AG09309 (cell line): ENCODE results near the gene LRRC74B.

Experiments
- DNase-seq: peaks from one replicate; pipeline ENCODE4 v3.0.0-alpha.2; 2010; ENCODE audit warnings: low read depth
- H3K4me3 ChIP-seq: 2 replicates; pipeline ENCODE4 v1.5.1; 2011; ENCODE audit warnings: mild to moderate bottlenecking, low read depth, low read length, moderate library complexity; ENCODE audit not compliant: control insufficient read depth
- TF ChIP-seq, protein P1 (sequence below): IDR thresholded peaks from 2 replicates; pipeline ENCODE4 v1.5.1; 2011; ENCODE audit warnings: mild to moderate bottlenecking, low read depth, low read length, inconsistent platforms; ENCODE audit not compliant: insufficient read depth, control insufficient read depth; ENCODE audit errors: missing control alignments

The LRRC74B gene

DNA sequence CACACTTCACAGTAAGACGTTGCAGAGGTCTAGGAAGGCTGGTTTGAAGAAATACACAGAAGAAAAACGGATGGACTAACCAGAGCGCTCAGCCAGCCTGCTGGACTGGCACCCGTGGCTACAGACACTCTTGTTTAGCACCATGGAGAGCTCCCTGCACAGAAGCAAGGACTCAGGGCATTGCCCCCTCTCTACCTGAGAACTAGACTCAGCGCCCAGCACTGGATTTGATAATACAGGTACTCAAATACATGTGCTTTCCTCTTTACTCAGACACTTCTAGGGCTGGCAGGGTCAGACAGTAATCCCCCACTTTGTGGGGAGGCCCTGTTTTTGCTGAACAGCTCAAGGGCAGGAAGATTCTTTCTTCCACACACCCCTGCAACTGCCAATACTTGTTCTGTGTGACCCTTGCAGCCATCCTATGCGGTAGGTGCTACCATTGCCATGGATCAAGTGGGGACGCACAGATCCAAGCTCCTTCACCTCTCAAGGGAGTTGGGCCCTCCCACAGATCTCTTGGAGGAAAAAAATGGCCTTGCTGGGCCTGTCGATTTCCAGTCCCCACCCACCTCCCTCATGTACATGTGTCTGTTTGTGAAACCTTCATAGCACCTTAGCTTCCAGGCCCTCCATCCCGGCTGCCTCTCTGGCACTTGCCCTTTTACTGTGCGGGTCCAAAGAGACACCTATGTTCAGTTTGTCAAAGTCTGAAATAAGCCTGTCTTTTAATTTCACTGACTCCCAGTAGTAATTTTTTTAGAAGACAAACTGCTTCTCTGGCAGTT is 35.9 kb upstream of the LRRC74B start:
- DNase-seq: no peak
- TF ChIP-seq, protein P1, sequence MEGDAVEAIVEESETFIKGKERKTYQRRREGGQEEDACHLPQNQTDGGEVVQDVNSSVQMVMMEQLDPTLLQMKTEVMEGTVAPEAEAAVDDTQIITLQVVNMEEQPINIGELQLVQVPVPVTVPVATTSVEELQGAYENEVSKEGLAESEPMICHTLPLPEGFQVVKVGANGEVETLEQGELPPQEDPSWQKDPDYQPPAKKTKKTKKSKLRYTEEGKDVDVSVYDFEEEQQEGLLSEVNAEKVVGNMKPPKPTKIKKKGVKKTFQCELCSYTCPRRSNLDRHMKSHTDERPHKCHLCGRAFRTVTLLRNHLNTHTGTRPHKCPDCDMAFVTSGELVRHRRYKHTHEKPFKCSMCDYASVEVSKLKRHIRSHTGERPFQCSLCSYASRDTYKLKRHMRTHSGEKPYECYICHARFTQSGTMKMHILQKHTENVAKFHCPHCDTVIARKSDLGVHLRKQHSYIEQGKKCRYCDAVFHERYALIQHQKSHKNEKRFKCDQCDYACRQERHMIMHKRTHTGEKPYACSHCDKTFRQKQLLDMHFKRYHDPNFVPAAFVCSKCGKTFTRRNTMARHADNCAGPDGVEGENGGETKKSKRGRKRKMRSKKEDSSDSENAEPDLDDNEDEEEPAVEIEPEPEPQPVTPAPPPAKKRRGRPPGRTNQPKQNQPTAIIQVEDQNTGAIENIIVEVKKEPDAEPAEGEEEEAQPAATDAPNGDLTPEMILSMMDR: no peak

DNA sequence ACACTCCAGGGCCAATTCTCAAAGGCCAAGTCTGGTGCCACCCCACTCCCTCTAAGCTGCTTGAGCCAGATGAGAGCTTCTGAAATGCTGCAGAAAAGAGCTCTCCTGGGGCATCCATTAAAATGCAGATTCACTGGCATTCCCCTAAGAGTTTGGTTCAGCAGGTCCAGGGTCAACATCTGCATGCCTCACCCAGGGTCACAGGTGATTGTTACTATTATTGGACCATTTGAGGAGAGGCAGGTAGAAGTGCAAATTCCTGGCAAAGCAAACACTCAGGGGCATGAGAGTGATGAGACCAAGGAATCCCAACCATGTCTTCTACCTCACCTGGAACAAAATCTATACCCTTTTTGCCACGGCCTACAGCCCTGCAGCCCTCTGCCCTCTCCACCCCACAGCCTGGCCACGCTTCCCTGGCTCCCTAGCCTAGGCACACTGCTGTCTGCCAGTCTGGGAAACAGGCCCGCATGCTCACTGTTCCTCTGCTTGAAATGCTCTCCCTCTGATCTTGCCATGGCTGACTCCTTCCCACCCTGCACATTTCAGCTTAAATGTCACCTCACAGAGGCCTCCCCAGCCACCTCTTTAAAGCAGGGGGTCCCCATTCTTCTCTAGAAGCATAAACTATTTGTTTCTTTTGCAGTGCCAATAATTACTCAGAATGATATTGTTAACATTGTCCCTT is 35.2 kb upstream of the LRRC74B start:
- DNase-seq: no peak
- no peak overlapping the region for H3K4me3 ChIP-seq

More for the DNA sequence above, 35.9 kb upstream of the LRRC74B start:
- no peak overlapping the region for H3K4me3 ChIP-seq

DNA sequence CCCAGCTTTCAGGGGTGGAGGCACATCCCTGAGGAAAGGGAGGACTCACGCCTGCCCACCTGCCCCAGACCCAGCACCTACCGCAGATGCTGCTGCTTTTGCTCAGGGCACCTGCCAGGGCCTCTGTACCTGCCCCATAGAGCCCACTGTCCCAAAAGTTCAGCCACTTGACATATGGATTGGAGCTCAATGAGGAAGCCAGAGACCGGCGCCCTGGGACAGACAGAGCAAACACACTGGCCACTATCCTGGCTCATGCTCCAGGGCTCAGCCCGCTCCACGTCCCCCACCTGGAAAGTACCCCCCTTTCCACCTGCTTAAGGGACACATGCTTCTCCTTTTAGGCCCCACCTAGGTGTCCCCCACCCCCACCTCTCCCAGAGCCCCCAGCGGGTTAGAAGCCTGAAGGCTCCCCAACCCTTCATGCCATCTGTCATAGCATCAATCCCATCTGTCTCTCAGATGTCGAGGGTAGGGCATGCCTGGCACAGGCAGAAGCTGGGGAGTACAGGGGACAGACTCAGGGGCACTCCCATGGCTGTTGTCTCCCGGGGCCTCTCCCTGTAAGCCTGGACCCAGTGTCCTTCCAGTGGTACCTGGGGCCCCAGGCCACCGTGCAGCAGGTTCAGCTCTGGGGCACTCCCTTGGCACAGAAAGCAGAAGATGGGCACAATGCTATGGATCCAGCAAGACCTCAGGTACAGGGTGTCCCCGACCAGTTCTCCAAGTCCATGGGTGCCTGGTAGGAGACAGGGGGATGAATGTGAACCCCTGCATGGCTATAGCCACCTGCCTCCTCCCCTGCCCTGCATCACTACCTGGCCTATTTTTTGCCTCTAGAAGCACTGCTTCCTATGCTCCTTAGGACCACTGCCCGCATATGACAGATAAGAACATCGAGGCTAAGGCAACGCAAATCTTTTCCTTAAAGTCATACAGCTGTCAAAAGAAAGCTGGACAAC is 33.0 kb upstream of the LRRC74B start:
- H3K4me3 ChIP-seq: no peak overlapping the region
- TF ChIP-seq, protein P1: no peak
- no peak for DNase-seq

More for the DNA sequence above, 35.2 kb upstream of the LRRC74B start:
- TF ChIP-seq, protein P1: no peak

DNA sequence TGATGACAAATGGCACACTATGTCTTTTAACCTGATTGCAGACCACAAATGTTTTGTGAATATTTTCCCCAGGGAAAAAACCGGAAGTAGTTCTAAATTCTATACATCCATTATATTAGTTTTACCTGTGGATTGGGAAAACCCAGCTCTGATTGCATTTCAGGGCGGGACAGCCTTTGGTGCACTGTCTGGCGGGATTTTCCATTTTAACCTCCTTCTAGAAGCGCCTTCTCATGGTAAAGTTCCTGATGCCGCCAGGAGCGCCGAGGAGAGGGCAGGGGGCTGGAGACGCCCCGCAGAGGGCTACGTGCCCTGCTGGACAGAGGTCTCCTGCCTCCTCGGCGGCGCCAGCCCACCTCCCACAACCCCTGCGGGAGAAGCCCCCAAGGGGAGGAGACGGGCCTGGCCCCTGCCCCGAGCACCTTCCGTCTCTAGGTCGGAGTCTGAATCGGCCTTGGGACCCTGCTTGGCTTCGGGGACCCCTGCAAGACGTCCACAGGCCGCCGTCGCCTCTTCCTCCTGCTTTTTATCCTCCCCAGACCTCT is 32.0 kb upstream of the LRRC74B start:
- peak overlapping the region; percentile 56 for H3K4me3 ChIP-seq
- DNase-seq: no peak
- TF ChIP-seq, protein P1: no peak

DNA sequence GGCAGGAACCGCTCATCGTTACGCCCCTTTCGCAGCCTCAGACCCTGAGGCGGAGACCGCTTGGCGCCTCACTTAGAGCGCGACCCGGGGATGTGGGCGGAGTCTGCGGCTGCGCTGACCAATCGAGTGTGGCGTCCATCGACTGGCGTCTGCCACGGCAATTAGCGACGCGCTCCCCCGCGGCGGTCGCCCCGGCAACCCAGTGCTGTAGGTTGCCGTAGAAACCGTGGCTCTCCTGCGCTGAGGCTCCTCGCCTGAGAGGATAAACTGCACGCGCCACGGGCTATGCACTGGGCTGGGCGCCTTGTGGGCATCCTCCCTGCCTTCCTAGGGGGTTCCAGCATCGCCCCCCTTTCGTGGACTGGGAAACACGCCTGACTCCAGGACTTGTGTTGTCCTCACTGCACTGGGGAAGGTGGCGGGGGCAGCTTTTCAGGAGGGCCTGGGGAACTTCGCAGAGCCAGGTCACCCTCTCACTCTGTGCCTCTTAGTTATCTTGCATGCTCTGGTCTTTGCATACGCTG is 31.5 kb upstream of the LRRC74B start:
- peak overlapping the region; percentile 56 for H3K4me3 ChIP-seq
- peak; percentile 46 for DNase-seq
- TF ChIP-seq, protein P1: no peak

DNA sequence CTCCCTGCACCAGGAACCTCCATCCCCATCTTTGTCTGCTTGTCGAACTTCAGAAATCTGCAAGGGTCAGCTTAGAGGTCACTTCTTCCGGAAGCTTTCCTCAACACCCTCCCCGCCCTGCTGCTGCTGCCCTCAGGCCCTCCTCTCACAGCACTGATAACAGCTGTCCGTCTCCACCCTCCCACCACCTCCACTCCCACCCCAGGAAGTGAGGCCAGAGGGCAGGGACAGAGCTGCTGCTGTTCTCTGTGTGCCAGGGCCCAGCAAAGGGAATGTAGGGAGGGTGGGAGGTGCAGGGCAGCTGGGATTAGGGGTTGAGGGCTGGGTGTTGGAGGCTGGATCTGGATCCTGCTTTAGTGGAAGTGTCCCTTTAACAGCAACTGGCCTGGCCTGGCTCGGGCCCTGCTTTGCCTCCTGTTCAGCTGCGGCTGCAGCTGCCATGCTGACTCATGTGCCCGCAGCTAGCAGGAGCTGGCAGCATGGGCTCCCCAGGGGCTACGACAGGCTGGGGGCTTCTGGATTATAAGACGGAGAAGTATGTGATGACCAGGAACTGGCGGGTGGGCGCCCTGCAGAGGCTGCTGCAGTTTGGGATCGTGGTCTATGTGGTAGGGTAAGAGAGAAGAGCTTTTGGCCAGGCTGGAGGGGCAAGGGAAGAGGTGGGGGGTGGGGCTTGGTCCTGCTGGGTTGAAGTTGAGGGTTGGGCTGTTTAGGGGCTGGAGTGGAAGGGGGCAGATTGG is 30.9 kb upstream of the LRRC74B start, which contains the start of gene P2RX6:
Gene P2RX6 (plus strand): TSS at position 440 of the 740 bp plus-strand sequence. CDS start 10 bp downstream, at position 450.
- peak within 1 kb of the TSS; percentile 56 for H3K4me3 ChIP-seq
- TF ChIP-seq, protein P1: no peak
- no peak for DNase-seq
